Tibial artery (tissue), 4 donors: ENCODE results near the gene TRIM44.

Experiments
- DNase-seq, 2 donors: peaks; one replicate each; pipeline ENCODE4 v3.0.0-alpha.2; 2019
- H3K27ac ChIP-seq, 2 donors: fragments of 200-600 bp; sonication (generic) in 1 of 2; 1 replicate in 1 of 2; 2 replicates in 1 of 2; pipeline ENCODE4 v1.5.1; 2018 to 2019; ENCODE audit warnings: mild to moderate bottlenecking in 1 of 2
- H3K27me3 ChIP-seq, 2 donors: fragments of 200-600 bp; sonication (generic) in 1 of 2; one replicate each; pipeline versions ENCODE4 v1.5.1 to v1.6.0; 2016 to 2019
- H3K36me3 ChIP-seq, 3 donors: fragments of 200-600 bp; sonication (generic) in 2 of 3; one replicate each; pipeline ENCODE4 v1.5.1; 2016 to 2019; ENCODE audit warnings: mild to moderate bottlenecking in 2 of 3
- H3K4me1 ChIP-seq, 4 donors: fragments of 200-600 bp; sonication (generic) in 2 of 4; 1 replicate in 3 of 4; 2 replicates in 1 of 4; pipeline ENCODE4 v1.5.1; 2016 to 2019
- H3K4me3 ChIP-seq, 2 donors: fragments of 200-600 bp; sonication (generic) in 1 of 2; 1 replicate in 1 of 2; 2 replicates in 1 of 2; pipeline ENCODE4 v1.5.1; 2018 to 2019; ENCODE audit warnings: mild to moderate bottlenecking in 2 of 2
- H3K9me3 ChIP-seq, 3 donors: fragments of 200-600 bp; sonication (generic) in 1 of 3; one replicate each; pipeline ENCODE4 v1.5.1; 2016 to 2019
- CTCF ChIP-seq, 2 experiments: fragments of 200-600 bp in 1 of 2; fragments of 450-650 bp in 1 of 2; IDR thresholded peaks; one replicate each; pipeline ENCODE4 v1.5.1; 2017 to 2019; ENCODE audit warnings: antibody characterized with exemption in 2 of 2, mild to moderate bottlenecking in 1 of 2, moderate library complexity in 1 of 2
- intact Hi-C: fragments of 100-400 bp; cut with DNase I; formaldehyde crosslinking; loops from one replicate; pipeline ENCODE4 v1.15.0; 2023; ENCODE audit warnings: low total_unique reads

TRIM44 gene

GRCh38 chr11:35785287-35786167 lies 123.0 kb downstream of the TRIM44 start:
- no peaks in the 10 kb centered on the region for H3K27me3 ChIP-seq
- peaks cover 0 to 35% (median 7%) of the 10 kb centered on the region in 4 donors for H3K4me1 ChIP-seq
- no peak for DNase-seq
- TF ChIP-seq CTCF (IDR thresholded peaks at IDR 0.05): no peak
- H3K4me3 ChIP-seq: no peak overlapping the region
- no peak overlapping the region for H3K27ac ChIP-seq
- no peaks in the 10 kb centered on the region for H3K36me3 ChIP-seq
- intact Hi-C loops: no loop called here
- no peaks in the 10 kb centered on the region for H3K9me3 ChIP-seq

- no peak overlapping the region for H3K4me3 ChIP-seq
- H3K27me3 ChIP-seq: no peaks in the 10 kb centered on the region
- H3K4me1 ChIP-seq: peaks cover 0 to 30% (median 6%) of the 10 kb centered on the region in 4 donors
- no peak for TF ChIP-seq CTCF (IDR thresholded peaks at IDR 0.05)
- H3K36me3 ChIP-seq: no peaks in the 10 kb centered on the region
- intact Hi-C loops: no loop called here
- no peak overlapping the region for H3K27ac ChIP-seq
- DNase-seq: no peak
- H3K9me3 ChIP-seq: no peaks in the 10 kb centered on the region
These were observed 123.6 kb downstream of the TRIM44 start for GRCh38 chr11:35786188-35786587.

GRCh38 chr11:35787013-35787504 lies 124.5 kb downstream of the TRIM44 start:
- no peak for DNase-seq
- no peaks in the 10 kb centered on the region for H3K9me3 ChIP-seq
- TF ChIP-seq CTCF (IDR thresholded peaks at IDR 0.05): no peak
- H3K27ac ChIP-seq: no peak overlapping the region
- intact Hi-C loops: no loop called here
- H3K4me1 ChIP-seq: peaks cover 0 to 25% (median 2%) of the 10 kb centered on the region in 4 donors
- H3K27me3 ChIP-seq: no peaks in the 10 kb centered on the region
- H3K4me3 ChIP-seq: no peak overlapping the region
- H3K36me3 ChIP-seq: no peaks in the 10 kb centered on the region

GRCh38 chr11:35787626-35788025 lies 125.1 kb downstream of the TRIM44 start:
- Histone ChIP-seq H3K9me3 (no peaks in the 10 kb centered on the region), H3K27me3 (no peaks in the 10 kb centered on the region), H3K36me3 (no peaks in the 10 kb centered on the region), H3K27ac (no peak overlapping the region), H3K4me1 (peaks cover 0 to 30% (median 2%) of the 10 kb centered on the region in 4 donors), H3K4me3 (no peak overlapping the region)
- TF ChIP-seq CTCF (IDR thresholded peaks at IDR 0.05): no peak
- no peak for DNase-seq
- intact Hi-C loops: no loop called here

- no peak for TF ChIP-seq CTCF (IDR thresholded peaks at IDR 0.05)
- intact Hi-C loops: no loop called here
These were observed 128.7 kb downstream of the TRIM44 start for GRCh38 chr11:35791088-35791958.

More at GRCh38 chr11:35791088-35791958, 128.7 kb downstream of the TRIM44 start:
- Histone ChIP-seq H3K4me3 (no peak overlapping the region), H3K27me3 (no peaks in the 10 kb centered on the region), H3K4me1 (peaks cover 0 to 15% (median under 1%) of the 10 kb centered on the region in 4 donors), H3K36me3 (no peaks in the 10 kb centered on the region), H3K27ac (no peak overlapping the region), H3K9me3 (no peaks in the 10 kb centered on the region)
- DNase-seq: no peak
